ENCODE results near the gene CSRNP2.
"Not testable (repeated sequence)": the region's sequence is repeated elsewhere in the genome, so short reads cannot be mapped to it uniquely, and the experiment has no call there.

The CSRNP2 gene

DNA sequence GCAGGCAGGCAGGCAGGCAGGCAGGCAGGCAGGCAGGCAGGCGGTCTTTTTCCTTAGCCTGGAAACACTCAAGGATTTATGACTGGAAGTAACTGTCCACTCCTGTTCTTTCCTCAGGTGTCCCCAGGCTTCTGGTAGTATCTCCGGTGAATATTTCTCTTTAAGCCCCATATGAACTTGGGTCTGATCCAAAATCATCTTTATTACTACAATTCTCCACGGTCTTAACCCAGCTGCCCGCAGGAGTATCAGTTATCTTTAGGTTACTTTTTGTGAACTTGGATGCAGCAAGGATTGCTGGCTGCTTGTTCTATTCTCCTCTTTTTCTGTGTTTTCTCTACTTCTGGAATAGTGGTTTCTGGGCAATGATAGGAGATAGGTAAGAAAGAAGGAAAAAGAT is 3.3 kb downstream of the CSRNP2 start:
- no peak for DNase-seq
- intact Hi-C loops (cut with DNase I): loop anchor here (5.0 to 10.0 kb wide), 2 partner anchors 92 to 155 kb away; partner anchors contain the start of genes DAZAP2 and TFCP2

DNA sequence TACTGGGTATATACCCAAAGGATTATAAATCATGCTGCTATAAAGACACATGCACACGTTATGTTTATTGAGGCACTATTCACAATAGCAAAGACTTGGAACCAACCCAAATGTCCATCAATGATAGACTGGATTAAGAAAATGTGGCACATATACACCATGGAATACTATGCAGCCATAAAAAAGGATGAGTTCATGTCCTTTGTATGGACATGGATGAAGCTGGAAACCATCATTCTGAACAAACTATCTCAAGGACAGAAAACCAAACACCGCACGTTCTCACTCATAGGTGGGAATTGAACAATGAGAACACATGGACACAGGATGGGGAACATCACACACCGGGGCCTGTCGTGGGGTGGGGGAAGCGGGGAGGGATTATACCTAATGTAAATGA is 4.5 kb downstream of the CSRNP2 start:
- intact Hi-C loops (cut with DNase I); DNase-seq: not testable (repeated sequence)

DNA sequence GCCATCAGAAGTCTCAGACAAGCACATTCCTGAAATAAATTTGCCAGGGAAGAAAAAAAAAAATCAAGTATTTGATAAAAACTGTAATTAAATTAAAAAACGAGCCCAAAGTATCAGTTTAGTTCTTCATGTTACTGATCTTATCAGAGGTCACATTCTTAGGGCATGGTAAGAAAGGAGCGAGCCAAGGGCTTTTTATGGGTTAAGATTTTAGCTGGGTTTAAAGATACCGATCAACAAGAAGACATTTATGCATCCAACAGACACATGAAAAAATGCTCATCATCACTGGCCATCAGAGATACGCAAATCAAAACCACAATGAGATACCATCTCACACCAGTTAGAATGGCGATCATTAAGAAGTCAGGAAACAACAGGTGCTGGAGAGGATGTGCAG is 5.0 kb downstream of the CSRNP2 start:
- intact Hi-C loops (cut with DNase I); DNase-seq: not testable (repeated sequence)

DNA sequence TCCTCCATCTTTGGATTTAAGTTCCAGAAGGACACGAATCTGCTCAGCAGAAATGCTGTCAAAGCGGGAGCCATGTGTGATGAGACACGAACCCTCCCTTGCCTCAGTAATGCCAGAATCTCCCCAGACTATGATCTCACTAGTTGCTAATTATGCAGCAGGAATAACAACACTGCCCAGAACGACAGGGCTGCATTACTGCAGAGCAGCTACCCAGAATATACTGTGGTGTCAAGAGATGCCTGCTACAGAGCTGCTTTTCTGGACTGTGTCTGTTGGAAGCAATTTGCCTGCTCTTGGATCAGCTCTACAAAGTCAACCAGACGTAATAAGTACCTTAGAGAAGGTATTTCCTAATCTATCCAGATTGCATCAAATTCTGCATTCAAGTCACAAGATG is 5.5 kb downstream of the CSRNP2 start:
- intact Hi-C loops (cut with DNase I): no loop called here
- peak in 8 of 10 donors; percentile 21 to 91 (median 40) for DNase-seq

DNA sequence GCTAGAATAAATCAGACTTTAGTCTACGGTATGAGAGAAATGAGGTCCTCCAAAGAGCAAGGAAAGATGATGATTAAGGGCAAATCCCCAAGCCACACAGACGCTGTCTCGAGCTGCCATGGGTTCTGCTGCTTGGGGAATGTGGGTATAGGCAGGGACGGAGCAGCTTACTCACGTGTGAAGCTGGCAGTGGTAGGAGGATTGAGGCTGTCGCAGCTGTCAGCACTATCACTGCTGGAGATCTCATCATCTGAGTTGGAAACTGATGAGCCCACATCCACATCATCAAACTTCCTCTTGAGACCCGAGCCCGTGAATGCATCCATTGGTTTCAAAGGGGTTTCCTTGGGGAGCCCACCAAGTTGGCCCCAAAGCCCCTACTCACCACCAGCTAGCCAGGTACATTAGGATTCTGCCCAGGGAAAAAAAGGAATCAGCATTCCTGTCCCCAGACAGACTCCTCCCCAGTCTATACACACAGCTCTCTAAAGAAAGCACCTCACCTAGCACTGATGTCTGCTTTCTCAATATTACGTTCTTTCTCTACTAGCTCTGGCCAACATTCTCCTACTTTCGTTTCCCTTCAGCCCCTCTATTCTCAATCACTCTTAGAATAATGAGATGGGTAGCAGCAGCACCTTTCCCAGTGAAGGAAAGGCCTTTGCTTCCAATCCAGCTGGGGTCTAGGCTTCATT is 7.0 kb downstream of the CSRNP2 start:
- intact Hi-C loops (cut with DNase I): no loop called here
- DNase-seq: peak in 1 of 10 donors; percentile 83

DNA sequence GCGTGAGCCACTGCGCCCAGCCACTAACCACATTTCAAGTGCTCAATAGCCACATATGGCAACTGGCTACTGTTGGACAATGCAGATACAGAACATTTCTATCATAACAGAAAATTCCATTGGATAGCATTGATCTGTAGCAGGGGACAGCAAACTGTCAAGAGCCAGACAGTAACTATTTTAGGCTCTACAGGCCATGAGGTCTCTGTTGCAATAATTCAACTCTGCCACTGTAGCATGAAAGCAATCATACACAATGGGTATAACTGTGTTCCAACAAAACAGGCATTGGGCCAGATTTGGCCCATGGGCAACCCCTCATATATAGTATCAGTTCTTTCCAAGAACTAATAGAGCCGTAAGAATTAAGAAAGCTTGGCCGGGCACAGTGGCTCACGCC is 8.0 kb downstream of the CSRNP2 start:
- intact Hi-C loops (cut with DNase I): no loop called here
- DNase-seq: peak in 1 of 10 donors; percentile 24

DNA sequence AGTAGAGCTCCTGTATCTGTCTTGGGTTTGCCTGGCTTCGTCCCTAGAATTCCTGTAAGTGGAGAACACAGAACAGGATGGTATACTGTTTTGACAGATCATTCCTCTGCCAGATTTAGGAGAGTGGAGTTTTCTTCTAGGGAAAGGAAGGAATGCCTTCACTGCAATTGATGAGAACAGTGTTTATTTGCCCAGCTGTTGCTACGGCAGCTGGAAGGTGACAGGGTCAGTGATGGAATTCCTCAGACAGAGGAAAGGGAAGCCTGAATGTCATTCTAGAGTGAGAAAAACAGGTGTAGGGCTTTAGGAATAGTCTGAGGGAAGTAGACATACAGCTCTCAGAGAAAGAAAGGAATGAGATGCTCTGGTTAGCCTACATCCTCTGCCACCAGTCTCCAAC is 11.7 kb downstream of the CSRNP2 start:
- intact Hi-C loops (cut with DNase I): no loop called here
- DNase-seq: no peak

DNA sequence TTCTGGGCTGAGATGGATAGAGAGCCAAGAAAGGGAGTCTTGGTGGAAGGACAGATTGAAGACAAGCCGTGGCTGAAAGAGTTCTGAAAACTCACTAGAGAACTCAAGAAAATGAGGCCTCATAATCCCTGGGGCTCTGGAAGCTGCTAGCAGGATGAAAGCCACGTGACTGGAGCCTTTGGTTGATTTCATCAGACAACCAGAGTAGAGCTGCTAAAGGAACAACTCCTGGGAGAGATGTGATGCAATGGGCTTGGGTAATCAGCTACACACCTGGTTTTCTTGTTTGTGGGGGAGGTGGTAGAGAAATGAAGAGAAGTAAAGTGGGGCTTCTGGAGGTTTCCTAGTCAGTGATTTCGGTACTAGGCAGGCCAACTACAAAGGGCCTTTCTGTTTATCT is 13.4 kb downstream of the CSRNP2 start:
- no peak for DNase-seq
- intact Hi-C loops (cut with DNase I): no loop called here

DNA sequence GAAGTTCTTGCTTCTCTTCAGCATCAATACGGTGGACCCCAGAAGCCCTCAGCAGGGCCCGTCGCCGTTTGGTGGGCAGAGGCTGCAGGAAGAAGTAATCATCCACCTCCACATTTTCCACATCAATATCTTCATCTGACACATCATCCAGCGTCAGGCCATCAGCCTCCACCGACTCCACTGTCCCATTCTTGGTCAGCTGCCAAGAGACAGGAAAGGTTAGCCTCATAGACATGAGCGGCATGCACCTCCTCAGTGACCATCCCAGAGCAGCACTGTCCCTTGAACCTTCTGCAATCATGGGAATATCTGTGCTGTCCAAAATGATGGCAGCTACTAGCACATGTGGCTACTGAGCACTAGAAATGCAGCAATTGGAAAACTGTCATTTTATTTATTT is 15.6 kb downstream of the CSRNP2 start:
- intact Hi-C loops (cut with DNase I): no loop called here
- peak in 1 of 10 donors; percentile 55 for DNase-seq

DNA sequence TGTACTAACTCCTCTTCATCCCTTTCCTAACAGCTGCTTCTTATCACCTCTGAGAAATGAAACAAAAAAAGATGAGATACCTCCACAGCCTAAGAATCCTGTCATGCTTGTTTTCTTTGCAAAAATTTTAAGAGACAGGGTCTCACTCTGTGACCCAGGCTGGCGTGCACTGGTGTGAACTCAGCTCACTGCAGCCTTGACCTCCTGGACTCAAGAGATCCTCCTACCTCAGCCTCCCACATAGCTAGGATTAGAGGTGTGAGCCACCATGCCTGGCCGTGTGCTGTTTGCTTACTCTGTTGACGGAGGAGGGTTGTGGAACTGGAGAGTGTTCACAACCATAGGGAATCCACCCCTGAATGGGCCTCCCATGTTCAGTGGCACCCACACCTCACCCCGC is 16.2 kb downstream of the CSRNP2 start:
- DNase-seq: peak in 1 of 10 donors; percentile 49
- intact Hi-C loops (cut with DNase I): no loop called here

DNA sequence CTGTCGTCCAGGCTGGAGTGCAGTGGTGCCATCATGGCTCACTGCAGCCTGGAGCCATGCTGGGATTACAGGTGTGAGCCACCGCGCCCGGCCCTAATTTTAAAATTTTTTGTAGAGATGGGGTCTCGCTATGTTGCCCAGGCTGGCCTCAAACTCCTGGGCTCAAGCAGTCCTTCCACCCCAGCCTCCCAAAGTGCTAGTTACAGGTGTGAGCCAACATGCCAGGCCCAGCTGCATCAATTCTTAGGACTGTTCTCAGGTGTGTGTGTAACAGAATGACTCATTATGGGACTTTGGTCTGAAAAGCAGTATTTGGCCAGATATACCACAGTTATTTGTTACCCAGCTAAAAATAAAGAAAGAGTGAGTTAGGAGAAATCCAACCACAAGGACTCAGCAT is 17.9 kb downstream of the CSRNP2 start:
- peak in 1 of 10 donors; percentile 39 for DNase-seq
- intact Hi-C loops (cut with DNase I): no loop called here

DNA sequence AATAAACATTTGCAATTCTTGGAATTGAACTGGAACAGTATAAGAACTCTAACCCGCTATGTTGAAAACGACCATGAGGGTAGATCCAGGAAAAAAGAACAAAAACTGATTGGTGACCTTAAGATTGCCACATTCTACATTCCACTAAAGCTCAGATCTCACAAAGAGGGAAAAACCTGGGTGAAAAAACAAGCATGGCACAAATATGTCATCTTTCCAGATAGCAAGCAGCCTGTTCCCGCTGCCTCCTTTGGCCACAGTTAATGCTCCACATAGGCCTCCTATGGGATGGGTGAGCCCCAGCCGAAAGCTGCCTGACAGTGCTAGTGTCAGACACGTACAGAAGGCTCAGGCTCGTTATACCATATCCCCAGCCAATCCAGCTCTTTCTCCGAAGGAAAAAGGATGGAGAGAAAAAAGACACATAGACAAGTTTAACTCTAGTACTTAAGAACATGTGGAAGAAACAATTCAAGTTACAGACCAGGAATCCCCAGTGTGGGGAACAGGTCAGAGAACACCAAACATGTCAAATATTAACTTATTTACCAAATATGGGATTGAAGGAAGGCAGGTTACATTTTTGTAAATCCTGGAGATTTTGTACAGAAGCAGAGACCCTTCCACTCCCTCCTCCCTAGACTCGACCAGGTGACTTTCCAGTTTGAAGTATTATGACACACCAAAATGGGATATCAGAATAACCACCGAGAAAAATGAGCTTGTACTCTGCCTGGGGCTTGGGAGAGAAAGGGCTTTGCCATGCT is 20.6 kb downstream of the CSRNP2 start:
- DNase-seq: no peak
- intact Hi-C loops (cut with DNase I): no loop called here

DNA sequence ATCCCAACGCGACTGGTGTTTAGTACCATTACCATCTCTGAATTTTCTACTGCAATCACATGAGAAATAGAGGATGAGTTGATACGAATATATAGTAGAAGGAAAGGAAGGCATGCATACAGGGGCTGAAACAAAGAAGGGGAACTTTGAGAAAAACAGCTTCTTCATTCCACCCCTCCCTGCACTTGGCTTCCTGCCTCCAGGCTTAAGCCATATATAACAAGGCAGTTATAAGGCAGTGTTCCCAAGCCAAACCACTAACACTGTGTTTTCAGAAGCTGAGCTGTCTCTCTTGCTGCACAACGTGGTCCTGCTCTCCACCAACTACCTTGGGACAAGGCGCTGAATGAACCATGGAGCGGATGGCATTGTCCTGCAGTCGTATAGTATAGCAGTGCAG is 24.3 kb downstream of the CSRNP2 start:
- no peak for DNase-seq
- intact Hi-C loops (cut with DNase I): no loop called here

DNA sequence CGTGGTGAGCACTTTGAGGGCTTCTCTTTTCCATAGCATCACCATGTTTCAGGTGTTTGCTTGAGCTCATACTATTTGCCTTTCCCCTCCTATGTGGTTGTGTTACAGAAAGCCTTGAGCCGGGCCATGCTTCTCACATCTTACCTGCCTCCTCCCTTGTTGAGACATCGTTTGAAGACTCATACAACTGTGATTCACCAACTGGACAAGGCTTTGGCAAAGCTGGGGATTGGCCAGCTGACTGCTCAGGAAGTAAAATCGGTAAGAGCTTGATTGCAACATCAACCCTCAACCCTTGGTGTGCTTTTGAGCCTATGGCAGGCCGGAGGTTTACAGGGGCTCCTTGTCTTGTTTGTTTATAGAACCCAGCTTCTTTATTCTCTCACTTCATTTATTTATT is 27.2 kb downstream of the CSRNP2 start:
- intact Hi-C loops (cut with DNase I): no loop called here
- no peak for DNase-seq

DNA sequence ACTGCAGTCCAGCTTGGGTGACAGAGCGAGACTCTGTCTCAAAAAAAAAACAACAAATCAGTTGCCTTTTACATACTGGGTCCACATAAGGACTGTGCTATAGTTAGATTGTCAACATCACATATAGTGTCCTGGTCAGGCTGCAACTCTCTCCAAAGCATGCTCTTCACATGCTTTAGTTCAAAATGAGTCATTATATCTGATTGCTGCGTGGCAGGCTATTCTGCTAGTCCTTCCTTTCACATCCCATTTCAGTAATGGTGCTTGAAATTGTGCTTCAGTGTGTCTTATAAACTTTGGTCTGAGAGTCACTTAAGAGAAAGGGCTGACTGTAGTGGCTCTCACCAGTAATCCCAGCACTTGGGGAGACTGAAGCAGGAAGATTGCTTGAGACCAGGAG is 28.3 kb downstream of the CSRNP2 start:
- intact Hi-C loops (cut with DNase I): no loop called here

DNA sequence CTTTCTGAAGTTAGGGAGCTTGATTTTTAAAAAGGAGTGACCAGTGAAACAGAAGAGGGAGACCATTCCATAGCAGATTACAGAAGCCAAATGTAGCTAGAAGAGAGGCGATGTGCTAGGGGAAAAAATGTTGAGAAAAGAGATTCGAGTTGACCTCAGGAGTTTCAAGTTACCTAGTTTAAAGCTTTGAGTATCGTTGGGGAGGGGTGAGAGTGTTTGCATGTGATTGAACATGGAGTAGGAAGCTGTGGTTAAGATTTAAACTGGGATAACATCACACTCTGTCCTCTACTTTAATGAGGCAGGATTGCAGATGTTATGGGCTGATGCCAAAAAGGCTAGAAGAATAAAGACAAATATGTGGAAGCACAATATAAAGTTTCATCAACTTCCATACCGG is 31.6 kb downstream of the CSRNP2 start:
- intact Hi-C loops (cut with DNase I): no loop called here
- no peak for DNase-seq

More for the DNA sequence above, 28.3 kb downstream of the CSRNP2 start:
- DNase-seq: no peak

DNA sequence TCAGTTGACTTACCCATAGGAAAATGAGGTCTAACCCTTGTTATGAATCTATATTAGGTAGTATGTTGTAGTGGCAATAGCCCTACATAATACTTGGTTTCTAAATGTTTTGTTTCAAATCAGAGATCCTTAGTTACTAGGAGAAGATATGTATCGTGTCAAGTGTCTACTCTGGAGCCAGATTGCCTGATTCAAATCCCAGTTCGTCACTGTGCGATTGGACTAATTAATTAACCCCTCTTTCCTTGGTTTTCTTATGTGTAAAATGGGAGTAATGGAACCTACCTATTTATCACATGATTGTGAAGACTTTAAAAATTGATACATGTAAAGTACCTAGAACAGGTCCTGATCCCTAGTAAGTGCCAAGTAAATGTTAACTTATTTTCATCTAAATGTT is 33.9 kb downstream of the CSRNP2 start:
- DNase-seq: no peak
- intact Hi-C loops (cut with DNase I): loop anchor here (2.0 to 5.0 kb wide), 3 partner anchors 33 to 293 kb away; partner anchors contain the start of gene CSRNP2

DNA sequence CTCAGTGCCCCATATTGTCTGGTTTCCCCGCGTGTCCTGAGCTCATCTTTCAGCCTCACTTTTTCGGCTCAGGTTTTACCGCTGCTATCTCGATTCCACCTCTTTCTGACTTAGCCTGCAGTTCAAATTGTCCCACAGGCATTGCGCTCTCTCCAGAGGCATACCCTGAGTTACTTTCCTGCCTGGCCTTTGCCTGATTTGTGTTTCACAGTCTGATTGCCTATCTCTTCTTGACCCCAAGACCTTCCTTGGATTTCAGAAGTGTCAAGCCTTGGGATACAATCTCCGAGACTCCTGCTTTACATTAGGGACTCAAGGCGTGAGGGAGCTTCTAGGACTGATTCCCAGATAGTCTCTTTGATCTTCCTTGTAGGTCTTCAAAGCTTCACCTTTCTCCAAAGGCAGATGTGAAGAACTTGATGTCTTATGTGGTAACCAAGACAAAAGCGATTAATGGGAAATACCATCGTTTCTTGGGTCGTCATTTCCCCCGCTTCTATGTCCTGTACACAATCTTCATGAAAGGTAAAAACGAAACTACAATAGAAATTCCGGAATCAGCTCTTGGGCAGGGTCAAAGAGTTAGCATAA is 34.6 kb downstream of the CSRNP2 start:
- intact Hi-C loops (cut with DNase I): loop anchor here (2.0 to 5.0 kb wide), 3 partner anchors 34 to 294 kb away; partner anchors contain the start of gene CSRNP2
- no peak for DNase-seq

DNA sequence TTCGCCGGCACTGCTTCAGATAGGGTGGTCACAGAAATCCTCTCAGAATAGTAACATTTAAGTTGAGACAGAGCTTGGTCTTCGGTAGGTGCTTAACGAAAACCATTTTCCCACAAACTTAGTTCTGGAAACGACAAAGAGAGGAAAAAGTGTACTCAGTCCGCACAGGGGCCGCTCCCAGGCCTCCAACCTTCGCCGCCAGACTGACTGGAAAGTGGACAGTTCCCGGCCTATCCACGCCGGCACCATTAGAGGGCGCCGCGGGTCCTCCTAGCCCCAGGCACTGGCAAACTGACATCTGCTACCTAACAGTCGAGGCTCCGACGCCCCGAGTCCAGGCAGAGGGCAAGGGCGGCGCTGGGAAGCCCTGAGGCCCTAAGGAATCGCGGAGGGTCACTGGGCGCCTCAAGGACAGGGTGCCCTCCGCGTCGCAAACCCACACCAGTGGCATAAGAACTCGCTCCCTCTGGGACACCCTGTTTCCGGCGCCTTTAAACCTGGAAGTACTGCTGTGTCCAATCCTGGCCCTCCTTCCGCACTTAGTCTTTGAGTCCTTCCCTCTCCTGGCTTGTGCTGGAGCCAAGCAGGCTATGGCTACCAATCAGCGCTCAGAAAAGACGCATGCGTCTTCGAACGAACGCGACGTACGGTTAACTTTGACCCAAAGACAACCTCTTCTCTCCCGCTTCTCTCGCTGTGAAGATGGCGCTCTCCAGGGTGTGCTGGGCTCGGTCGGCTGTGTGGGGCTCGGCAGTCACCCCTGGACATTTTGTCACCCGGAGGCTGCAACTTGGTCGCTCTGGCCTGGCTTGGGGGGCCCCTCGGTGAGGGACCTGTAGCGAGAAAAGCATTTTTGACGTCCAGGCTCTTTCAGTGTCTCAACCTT is 35.5 kb downstream of the CSRNP2 start, which contains the start of gene LETMD1:
TSS of gene LETMD1 (plus strand) at position 673 of the 886 bp plus-strand sequence. CDS start at position 703, 30 bp downstream.
- DNase-seq: peak; percentile 91 to 99 (median 95)
- intact Hi-C loops (cut with DNase I): loop anchor here (2.0 to 5.0 kb wide), 3 partner anchors 35 to 294 kb away; partner anchors contain the start of gene CSRNP2

DNA sequence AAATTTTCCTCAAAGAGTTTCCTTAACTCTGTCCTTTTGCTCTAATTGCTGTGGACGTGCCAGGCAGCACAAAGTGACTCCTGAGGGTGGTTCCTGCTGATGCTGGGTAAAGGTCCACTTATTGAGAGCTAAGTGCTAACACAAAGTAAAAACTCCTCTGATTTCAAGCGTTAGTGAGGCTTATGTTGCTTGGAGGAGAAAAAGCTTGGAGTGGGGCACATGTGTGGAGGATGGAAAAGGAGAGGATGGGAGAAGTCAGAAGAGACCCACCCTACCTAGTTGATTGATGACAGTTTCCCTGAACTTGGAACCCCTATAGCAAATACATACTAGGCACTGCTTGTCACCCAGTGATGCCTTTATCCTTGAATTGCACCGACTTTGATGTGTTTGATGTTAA is 47.1 kb downstream of the CSRNP2 start:
- intact Hi-C loops (cut with DNase I): no loop called here
- DNase-seq: no peak

Measured in posterior cingulate gyrus (tissue), 11 donors.